ENCODE measurements around the gene TSPEAR. TPM values are rescaled to one million over a fixed set of nuclear protein-coding genes. Genes with fewer than 3 reads are reported as not detected.

TSPEAR gene
- total and polyA plus RNA-seq, 2 of the 13 experiments (the other 11 are each of a cell fraction or from before 2014, with no cell fraction given) = 0.07 to 0.32 TPM

DNA sequence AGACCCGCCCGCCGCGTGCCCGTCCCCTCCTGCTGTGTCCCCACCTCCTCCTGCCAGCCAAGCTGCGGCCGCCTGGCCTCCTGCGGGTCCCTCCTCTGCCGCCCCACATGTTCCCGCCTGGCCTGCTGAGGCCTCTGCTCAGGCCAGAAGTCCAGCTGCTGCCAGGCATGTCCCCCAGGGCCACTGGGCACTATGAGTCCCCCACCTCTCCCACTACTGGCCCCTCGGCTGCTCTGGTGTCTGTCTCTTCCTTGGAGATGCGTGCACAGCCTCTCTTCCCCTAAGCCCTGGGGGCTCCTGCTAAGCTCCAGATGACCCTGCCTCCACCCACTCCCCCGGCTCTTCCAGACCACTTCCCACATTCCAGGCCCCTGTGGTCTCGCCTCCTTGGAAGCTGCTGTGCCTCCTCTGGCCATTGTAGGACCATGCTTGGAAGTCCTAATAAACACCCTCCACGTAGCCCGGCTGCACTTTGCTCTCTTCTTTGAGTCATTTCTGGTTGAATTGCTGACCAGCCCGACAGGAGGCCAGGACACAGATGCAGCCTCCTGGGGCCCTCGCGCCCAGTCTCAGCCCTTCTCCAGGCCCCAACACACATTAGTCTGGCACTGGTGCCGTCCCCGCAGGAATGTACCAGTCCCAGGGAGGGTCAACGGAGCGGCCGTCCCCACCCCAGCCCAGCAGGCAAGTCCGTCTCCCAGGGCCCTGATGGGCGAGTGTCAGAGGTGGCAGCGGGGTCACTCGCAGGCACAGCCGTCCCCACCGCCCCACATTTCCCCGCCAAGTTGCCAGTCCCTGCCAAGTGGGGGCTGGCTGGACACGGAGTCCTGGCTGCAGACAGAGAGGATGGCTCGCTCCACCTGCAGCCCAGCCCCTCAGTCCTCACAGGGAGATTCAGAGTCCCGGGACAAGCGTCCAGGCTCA is 13.3 kb downstream of the TSPEAR start (continued):
- TF ChIP-seq, protein P1, sequence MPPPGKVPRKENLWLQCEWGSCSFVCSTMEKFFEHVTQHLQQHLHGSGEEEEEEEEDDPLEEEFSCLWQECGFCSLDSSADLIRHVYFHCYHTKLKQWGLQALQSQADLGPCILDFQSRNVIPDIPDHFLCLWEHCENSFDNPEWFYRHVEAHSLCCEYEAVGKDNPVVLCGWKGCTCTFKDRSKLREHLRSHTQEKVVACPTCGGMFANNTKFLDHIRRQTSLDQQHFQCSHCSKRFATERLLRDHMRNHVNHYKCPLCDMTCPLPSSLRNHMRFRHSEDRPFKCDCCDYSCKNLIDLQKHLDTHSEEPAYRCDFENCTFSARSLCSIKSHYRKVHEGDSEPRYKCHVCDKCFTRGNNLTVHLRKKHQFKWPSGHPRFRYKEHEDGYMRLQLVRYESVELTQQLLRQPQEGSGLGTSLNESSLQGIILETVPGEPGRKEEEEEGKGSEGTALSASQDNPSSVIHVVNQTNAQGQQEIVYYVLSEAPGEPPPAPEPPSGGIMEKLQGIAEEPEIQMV (CRISPR knock-in tag; IDR thresholded peaks at IDR 0.05; ENCODE audit: low read depth) = no peak
- TF ChIP-seq, protein P2, sequence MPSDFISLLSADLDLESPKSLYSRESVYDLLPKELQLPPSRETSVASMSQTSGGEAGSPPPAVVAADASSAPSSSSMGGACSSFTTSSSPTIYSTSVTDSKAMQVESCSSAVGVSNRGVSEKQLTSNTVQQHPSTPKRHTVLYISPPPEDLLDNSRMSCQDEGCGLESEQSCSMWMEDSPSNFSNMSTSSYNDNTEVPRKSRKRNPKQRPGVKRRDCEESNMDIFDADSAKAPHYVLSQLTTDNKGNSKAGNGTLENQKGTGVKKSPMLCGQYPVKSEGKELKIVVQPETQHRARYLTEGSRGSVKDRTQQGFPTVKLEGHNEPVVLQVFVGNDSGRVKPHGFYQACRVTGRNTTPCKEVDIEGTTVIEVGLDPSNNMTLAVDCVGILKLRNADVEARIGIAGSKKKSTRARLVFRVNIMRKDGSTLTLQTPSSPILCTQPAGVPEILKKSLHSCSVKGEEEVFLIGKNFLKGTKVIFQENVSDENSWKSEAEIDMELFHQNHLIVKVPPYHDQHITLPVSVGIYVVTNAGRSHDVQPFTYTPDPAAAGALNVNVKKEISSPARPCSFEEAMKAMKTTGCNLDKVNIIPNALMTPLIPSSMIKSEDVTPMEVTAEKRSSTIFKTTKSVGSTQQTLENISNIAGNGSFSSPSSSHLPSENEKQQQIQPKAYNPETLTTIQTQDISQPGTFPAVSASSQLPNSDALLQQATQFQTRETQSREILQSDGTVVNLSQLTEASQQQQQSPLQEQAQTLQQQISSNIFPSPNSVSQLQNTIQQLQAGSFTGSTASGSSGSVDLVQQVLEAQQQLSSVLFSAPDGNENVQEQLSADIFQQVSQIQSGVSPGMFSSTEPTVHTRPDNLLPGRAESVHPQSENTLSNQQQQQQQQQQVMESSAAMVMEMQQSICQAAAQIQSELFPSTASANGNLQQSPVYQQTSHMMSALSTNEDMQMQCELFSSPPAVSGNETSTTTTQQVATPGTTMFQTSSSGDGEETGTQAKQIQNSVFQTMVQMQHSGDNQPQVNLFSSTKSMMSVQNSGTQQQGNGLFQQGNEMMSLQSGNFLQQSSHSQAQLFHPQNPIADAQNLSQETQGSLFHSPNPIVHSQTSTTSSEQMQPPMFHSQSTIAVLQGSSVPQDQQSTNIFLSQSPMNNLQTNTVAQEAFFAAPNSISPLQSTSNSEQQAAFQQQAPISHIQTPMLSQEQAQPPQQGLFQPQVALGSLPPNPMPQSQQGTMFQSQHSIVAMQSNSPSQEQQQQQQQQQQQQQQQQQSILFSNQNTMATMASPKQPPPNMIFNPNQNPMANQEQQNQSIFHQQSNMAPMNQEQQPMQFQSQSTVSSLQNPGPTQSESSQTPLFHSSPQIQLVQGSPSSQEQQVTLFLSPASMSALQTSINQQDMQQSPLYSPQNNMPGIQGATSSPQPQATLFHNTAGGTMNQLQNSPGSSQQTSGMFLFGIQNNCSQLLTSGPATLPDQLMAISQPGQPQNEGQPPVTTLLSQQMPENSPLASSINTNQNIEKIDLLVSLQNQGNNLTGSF (CRISPR knock-in tag; IDR thresholded peaks at IDR 0.05) = no peak
- no peak for TF ChIP-seq ZFP36L1 (CRISPR knock-in tag; IDR thresholded peaks at IDR 0.05)
- TF ChIP-seq HOXA7 (CRISPR knock-in tag; IDR thresholded peaks at IDR 0.05) = no peak; the same call in 1 of the 2 replicates
- TF ChIP-seq ZNF724P (CRISPR knock-in tag; IDR thresholded peaks at IDR 0.05; ENCODE audit: borderline replicate concordance) = no peak
- no peak for TF ChIP-seq TBX3 (IDR thresholded peaks at IDR 0.05; ENCODE audit: borderline replicate concordance)
- TF ChIP-seq ZSCAN21 (CRISPR knock-in tag; IDR thresholded peaks at IDR 0.05; ENCODE audit: borderline replicate concordance) = no peak
- no peak for TF ChIP-seq CREB1 (IDR thresholded peaks at IDR 0.05)
- TF ChIP-seq CREB1 (CRISPR knock-in tag; IDR thresholded peaks at IDR 0.05) = no peak
- no peak for TF ChIP-seq TGIF2 (CRISPR knock-in tag; IDR thresholded peaks at IDR 0.05)
- TF ChIP-seq, protein P3, sequence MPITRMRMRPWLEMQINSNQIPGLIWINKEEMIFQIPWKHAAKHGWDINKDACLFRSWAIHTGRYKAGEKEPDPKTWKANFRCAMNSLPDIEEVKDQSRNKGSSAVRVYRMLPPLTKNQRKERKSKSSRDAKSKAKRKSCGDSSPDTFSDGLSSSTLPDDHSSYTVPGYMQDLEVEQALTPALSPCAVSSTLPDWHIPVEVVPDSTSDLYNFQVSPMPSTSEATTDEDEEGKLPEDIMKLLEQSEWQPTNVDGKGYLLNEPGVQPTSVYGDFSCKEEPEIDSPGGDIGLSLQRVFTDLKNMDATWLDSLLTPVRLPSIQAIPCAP (CRISPR knock-in tag; IDR thresholded peaks at IDR 0.05; ENCODE audit: low read depth) = no peak
- TF ChIP-seq CAMTA2 (CRISPR knock-in tag; IDR thresholded peaks at IDR 0.05; ENCODE audit: borderline replicate concordance) = no peak
- no peak for TF ChIP-seq ZNF549 (CRISPR knock-in tag; IDR thresholded peaks at IDR 0.05)
- 0 out of 2 replicates have a peak, but pooled peaks have one; percentile 23 for TF ChIP-seq ZNF256 (CRISPR knock-in tag; conservative IDR thresholded peaks at IDR 0.05)
- no peak for TF ChIP-seq RARG (CRISPR knock-in tag; IDR thresholded peaks at IDR 0.05; ENCODE audit: low read depth)
- no peak for TF ChIP-seq SALL2 (CRISPR knock-in tag; IDR thresholded peaks at IDR 0.05)
- TF ChIP-seq NCOA1 (CRISPR knock-in tag; IDR thresholded peaks at IDR 0.05) = no peak
- TF ChIP-seq MTF2 (CRISPR knock-in tag; IDR thresholded peaks at IDR 0.05; ENCODE audit: borderline replicate concordance) = no peak
- TF ChIP-seq JUN (CRISPR knock-in tag; IDR thresholded peaks at IDR 0.05) = peak; percentile 44; the same call in 1 of the 2 replicates
- TF ChIP-seq MXI1 (IDR thresholded peaks at IDR 0.05; ENCODE audit: borderline replicate concordance, low read depth, low read length) = no peak
- TF ChIP-seq, protein P4, sequence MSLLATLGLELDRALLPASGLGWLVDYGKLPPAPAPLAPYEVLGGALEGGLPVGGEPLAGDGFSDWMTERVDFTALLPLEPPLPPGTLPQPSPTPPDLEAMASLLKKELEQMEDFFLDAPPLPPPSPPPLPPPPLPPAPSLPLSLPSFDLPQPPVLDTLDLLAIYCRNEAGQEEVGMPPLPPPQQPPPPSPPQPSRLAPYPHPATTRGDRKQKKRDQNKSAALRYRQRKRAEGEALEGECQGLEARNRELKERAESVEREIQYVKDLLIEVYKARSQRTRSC (CRISPR knock-in tag; IDR thresholded peaks at IDR 0.05; ENCODE audit: low read depth) = no peak
- peak; percentile 36; the same call in 1 of the 2 replicates for TF ChIP-seq ZNF607 (CRISPR knock-in tag; IDR thresholded peaks at IDR 0.05; ENCODE audit: borderline replicate concordance)
